Panc1 (cell line): ENCODE measurements around the gene TMEM271.

Source experiments
- POLR2AphosphoS5 ChIP-seq: IDR thresholded peaks from 2 replicates; pipeline ENCODE4 v1.6.1; 2012; ENCODE audit warnings: mild to moderate bottlenecking, low read depth, low read length, moderate library complexity
- SIN3A ChIP-seq: IDR thresholded peaks from 2 replicates; pipeline ENCODE4 v1.6.1; 2012; ENCODE audit warnings: low read depth, mild to moderate bottlenecking, low read length, moderate library complexity, borderline replicate concordance; ENCODE audit not compliant: insufficient read depth
- TCF7L2 ChIP-seq: IDR thresholded peaks from 2 replicates; pipeline ENCODE4 v1.6.1; 2011; ENCODE audit warnings: mild to moderate bottlenecking, low read depth, low read length, inconsistent platforms
- TF ChIP-seq, protein P1 (sequence below): fragments of 450-650 bp; IDR thresholded peaks from 2 replicates; pipeline ENCODE4 v1.5.1; 2017; ENCODE audit warnings: mild to moderate bottlenecking
- TF ChIP-seq, protein P2 (sequence below), 2 experiments: IDR thresholded peaks; 2 replicates each; pipeline ENCODE4 v1.6.1; 2011 to 2012; ENCODE audit warnings: low read depth in 2 of 2, control low read depth in 1 of 2, low read length in 1 of 2, mild to moderate bottlenecking in 1 of 2, moderate library complexity in 1 of 2; ENCODE audit not compliant: insufficient read depth in 1 of 2

DNA sequence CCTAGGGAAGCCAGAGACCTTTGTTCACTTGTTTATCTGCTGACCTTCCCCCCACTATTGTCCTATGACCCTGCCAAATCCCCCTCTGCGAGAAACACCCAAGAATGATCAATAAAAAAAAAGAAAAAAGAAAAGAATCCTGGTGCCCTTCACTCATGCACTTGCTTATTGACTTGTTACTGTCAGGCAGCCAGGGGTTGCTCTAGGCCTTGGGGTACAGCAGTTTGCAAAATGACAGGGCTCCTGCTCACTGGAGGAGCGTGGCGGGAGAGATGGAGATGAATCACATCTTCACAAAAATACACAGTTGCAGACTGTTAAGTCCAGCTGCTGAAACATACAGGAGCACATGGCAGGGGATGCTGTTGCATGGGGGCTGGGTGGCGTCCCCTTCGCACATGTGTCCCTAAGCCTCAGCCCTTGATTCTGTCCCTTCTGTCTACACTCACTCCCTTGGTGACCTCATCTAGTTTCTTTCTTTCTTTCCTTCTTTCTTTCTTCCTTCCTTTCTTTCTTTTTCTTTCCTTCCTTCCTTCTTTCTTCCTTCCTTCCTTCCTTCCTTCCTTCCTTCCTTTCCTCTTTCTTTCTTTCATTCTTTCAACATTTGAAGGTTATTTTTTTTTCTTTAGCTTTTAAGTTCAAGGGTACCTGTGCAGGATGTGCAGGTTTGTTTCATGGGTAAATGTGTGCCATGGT lies 16.9 kb upstream of the TMEM271 start:
- TF ChIP-seq SIN3A (no peak), TCF7L2 (no peak), POLR2AphosphoS5 (no peak)
- TF ChIP-seq, protein P1, sequence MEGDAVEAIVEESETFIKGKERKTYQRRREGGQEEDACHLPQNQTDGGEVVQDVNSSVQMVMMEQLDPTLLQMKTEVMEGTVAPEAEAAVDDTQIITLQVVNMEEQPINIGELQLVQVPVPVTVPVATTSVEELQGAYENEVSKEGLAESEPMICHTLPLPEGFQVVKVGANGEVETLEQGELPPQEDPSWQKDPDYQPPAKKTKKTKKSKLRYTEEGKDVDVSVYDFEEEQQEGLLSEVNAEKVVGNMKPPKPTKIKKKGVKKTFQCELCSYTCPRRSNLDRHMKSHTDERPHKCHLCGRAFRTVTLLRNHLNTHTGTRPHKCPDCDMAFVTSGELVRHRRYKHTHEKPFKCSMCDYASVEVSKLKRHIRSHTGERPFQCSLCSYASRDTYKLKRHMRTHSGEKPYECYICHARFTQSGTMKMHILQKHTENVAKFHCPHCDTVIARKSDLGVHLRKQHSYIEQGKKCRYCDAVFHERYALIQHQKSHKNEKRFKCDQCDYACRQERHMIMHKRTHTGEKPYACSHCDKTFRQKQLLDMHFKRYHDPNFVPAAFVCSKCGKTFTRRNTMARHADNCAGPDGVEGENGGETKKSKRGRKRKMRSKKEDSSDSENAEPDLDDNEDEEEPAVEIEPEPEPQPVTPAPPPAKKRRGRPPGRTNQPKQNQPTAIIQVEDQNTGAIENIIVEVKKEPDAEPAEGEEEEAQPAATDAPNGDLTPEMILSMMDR, result no peak
- TF ChIP-seq, protein P2, sequence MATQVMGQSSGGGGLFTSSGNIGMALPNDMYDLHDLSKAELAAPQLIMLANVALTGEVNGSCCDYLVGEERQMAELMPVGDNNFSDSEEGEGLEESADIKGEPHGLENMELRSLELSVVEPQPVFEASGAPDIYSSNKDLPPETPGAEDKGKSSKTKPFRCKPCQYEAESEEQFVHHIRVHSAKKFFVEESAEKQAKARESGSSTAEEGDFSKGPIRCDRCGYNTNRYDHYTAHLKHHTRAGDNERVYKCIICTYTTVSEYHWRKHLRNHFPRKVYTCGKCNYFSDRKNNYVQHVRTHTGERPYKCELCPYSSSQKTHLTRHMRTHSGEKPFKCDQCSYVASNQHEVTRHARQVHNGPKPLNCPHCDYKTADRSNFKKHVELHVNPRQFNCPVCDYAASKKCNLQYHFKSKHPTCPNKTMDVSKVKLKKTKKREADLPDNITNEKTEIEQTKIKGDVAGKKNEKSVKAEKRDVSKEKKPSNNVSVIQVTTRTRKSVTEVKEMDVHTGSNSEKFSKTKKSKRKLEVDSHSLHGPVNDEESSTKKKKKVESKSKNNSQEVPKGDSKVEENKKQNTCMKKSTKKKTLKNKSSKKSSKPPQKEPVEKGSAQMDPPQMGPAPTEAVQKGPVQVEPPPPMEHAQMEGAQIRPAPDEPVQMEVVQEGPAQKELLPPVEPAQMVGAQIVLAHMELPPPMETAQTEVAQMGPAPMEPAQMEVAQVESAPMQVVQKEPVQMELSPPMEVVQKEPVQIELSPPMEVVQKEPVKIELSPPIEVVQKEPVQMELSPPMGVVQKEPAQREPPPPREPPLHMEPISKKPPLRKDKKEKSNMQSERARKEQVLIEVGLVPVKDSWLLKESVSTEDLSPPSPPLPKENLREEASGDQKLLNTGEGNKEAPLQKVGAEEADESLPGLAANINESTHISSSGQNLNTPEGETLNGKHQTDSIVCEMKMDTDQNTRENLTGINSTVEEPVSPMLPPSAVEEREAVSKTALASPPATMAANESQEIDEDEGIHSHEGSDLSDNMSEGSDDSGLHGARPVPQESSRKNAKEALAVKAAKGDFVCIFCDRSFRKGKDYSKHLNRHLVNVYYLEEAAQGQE (IDR thresholded peaks at IDR 0.05; ENCODE audit: insufficient read depth in 1 of 2, low read depth in 2 of 2, low read length in 1 of 2), result no peak
